ENCODE results near the gene TMEM179.

The TMEM179 gene

GRCh38 chr14:104555430-104556255, 48.9 kb downstream of the TMEM179 start:
- no peak for DNase-seq (ENCODE audit: low spot score)
- no peak for TF ChIP-seq CTCF (conservative IDR thresholded peaks at IDR 0.05; ENCODE audit: low read depth)
- CTCF ChIA-PET, result interaction anchor here (0.6 kb wide), 1 partner anchor 17 kb away, joined by 3 read pairs; no protein-coding TSS in a partner anchor
- no peak overlapping the region for H3K27ac ChIP-seq
- POLR2A ChIA-PET (ENCODE audit: low non-redundant PET), result no interaction called here

- DNase-seq (ENCODE audit: low spot score), result no peak
- no peak for TF ChIP-seq CTCF (conservative IDR thresholded peaks at IDR 0.05; ENCODE audit: low read depth)
- no peak overlapping the region for H3K27ac ChIP-seq
- ChIA-PET CTCF (interaction anchor here (0.6 kb wide), 1 partner anchor 425 kb away, joined by 4 read pairs; no protein-coding TSS in a partner anchor), POLR2A (ENCODE audit: low non-redundant PET) (no interaction called here)
These were observed 49.8 kb downstream of the TMEM179 start for GRCh38 chr14:104554608-104555429.

GRCh38 chr14:104554088-104554607, 50.4 kb downstream of the TMEM179 start:
- no peak for DNase-seq (ENCODE audit: low spot score)
- POLR2A ChIA-PET (ENCODE audit: low non-redundant PET), result no interaction called here
- TF ChIP-seq CTCF (conservative IDR thresholded peaks at IDR 0.05; ENCODE audit: low read depth), result no peak
- no peak overlapping the region for H3K27ac ChIP-seq
- CTCF ChIA-PET, result interaction anchor here (0.6 kb wide), 1 partner anchor 439 kb away, joined by 3 read pairs; no protein-coding TSS in a partner anchor

- no peak for DNase-seq (ENCODE audit: low spot score)
- H3K27ac ChIP-seq, result no peak overlapping the region
- CTCF ChIA-PET, result interaction anchor here (0.6 kb wide), 1 partner anchor 438 kb away, joined by 3 read pairs; no protein-coding TSS in a partner anchor
- POLR2A ChIA-PET (ENCODE audit: low non-redundant PET), result no interaction called here
- TF ChIP-seq CTCF (conservative IDR thresholded peaks at IDR 0.05; ENCODE audit: low read depth), result no peak
These were observed 51.1 kb downstream of the TMEM179 start for GRCh38 chr14:104553166-104554087.

GRCh38 chr14:104552738-104553125, 51.8 kb downstream of the TMEM179 start:
- ChIA-PET CTCF (no interaction called here), POLR2A (ENCODE audit: low non-redundant PET) (no interaction called here)
- H3K27ac ChIP-seq, result no peak overlapping the region
- no peak for TF ChIP-seq CTCF (conservative IDR thresholded peaks at IDR 0.05; ENCODE audit: low read depth)
- DNase-seq (ENCODE audit: low spot score), result no peak
